Adipose tissue (tissue), 3 donors: ENCODE data around the gene SLC25A30. TPM values are rescaled to one million over a fixed set of nuclear protein-coding genes. Genes with fewer than 3 reads are reported as not detected.
"Not testable (repeated sequence)": the region's sequence is repeated elsewhere in the genome, so short reads cannot be mapped to it uniquely, and the experiment has no call there.

ENCODE experiments used
- H3K27ac ChIP-seq: one replicate; pipeline ENCODE4 v1.5.1; 2013; ENCODE audit warnings: low read depth, low read length
- WGBS, 3 donors: extraction: QIAGEN DNeasy Blood & Tissue Kit; methylation state at CpG; one replicate each; pipeline ENCODE4 v1.1.7; 2013; 5-methylcytosine and 5-hydroxymethylcytosine counted together
- polyA plus RNA-seq, 3 donors: library from polyadenylated mRNA; stranded (reverse); fragments of 200-250 nt; gene quantifications; one replicate each; pipeline ENCODE4 v1.2.3, GENCODE V29; 2013
- donor health status: healthy with polysubstance abuse.
- donor health status: Bipolar disorder and iron deficiency.
- donor health status: healthy.

Gene SLC25A30
- polyA plus RNA-seq, 3 donors: 3.3 to 14.1 (median 9.5) TPM

DNA sequence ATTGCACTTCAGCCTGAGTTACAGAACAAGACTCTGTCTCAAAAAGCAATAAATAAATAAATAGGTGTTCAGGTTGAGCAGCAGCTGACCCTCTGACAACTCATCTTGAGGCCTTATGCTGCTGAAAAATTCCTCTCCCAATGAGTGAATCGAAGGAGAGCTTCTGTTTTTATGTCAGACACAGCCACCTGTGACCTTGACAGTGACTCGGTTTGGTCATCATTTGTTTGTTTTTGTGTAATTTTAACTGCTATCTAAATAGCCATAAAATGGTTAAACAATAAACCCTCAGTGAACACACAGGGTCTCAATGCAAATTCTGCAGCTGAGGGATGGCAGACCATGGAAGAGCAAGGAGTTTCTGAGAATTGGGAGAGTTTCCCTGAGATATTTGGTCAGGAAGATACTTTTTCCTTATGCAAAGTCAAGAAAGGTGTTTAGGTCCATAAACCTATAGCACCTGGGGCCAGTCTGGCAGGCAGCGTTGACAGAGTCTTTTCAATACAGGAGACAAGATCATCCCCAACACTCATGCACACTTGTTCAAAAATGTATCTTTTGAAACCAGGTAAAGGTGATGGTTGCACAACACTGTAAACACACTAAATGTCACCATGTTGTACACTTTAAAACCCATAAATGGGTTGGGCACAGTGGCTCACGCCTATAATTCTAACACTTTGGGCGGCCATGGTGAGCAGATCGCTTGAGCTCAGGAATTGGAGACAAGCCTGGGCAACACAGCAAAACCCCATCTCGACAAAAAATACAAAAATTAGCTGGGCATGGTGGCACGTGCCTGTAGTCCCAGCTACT is 16.6 kb upstream of the SLC25A30 start:
- no peak overlapping the region for H3K27ac ChIP-seq
- WGBS, 3 donors: 78 to 90% (median 84%) methylated on average over 8 of the region's 8 CpGs

DNA sequence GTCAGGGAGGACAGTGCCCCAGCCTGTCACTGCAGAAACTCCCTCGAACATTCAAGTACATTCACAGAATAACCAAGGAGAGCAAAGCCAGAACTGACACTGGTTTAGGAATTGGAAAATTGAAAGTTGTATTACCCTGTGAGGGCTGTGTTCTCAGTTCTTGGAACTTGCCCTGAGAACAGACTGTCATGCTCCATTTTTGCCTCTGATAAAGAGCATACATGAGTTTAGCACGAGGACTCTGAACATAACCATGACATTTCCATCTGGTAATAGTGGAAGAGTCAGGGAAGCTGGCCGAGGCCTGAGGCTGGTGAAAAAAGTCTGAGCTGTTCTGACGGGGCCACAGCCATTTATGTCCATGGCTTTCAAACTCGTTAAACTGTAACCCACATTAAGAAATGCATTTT is 15.2 kb upstream of the SLC25A30 start:
- WGBS, 3 donors: 27 to 79% (median 71%) methylated on average over 5 of the region's 5 CpGs
- H3K27ac ChIP-seq: no peak overlapping the region

DNA sequence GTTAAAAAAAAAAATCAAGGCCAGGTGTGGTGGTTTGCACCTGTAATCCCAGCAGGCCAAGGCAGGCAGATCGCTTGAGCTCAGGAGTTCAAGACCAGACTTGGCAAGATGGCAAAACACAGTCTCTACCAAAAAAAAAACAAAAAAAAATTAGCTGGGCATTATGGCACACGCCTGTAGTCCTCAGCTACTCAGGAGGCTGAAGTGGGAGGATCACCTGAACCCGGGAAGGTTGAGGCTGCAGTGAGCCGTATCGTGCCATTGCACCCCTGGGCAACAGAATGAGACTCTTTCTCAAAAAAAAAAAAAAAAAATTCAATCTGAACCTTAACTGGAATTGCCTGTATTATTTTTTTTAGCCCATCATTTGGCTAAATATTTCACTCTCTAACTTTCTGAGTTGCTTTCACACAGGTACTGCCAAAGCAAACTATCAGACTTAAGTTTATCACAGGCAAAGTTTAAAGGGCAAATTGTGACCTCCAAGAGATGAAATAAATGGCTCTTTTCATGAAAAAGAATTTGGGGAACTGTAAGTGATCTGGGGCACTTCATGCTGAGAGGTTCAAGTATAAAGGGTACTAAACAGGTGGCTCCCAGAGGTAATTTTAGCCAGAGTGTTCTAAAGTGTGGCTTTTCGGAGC is 14.7 kb upstream of the SLC25A30 start:
- WGBS, 3 donors: 77 to 94% (median 91%) methylated on average over 6 of the region's 6 CpGs
- no peak overlapping the region for H3K27ac ChIP-seq

DNA sequence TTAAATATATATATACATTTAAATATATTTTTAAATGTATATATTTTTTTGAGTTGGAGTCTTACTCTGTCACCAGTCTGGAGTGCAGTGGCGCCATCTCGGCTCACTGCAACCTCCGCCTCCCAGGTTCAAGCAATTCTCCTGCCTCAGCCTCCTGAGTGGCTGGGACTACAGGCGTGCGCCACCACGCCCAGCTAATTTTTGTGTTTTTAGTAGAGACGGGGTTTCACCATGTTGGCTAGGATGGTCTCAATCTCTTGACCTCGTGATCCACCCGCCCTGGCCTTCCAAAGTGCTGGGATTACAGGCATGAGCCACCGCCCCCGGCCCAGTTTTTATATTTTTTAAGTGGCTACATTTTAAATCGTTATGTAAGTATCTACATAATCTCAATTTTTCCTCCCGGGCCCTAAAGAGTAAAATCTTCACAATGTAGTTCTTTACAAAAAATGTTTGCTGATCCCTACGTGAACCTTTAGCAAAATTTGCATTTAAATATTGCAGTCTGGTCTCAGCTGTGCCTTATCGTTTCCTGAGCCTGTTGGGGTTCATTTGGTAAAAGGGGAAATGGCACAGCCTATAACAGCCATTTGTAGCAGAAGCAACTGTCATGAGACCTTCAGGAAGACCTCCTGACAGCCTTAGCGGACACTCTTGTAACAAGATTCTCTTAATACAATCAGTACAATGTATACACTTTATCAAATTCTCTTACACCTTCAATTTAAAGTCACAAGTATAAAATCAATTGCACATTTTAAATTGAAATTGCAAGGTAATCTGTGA is 8.1 kb upstream of the SLC25A30 start:
- WGBS, 3 donors: 73 to 84% (median 78%) methylated on average over 16 of the region's 16 CpGs
- H3K27ac ChIP-seq: not testable (repeated sequence)

DNA sequence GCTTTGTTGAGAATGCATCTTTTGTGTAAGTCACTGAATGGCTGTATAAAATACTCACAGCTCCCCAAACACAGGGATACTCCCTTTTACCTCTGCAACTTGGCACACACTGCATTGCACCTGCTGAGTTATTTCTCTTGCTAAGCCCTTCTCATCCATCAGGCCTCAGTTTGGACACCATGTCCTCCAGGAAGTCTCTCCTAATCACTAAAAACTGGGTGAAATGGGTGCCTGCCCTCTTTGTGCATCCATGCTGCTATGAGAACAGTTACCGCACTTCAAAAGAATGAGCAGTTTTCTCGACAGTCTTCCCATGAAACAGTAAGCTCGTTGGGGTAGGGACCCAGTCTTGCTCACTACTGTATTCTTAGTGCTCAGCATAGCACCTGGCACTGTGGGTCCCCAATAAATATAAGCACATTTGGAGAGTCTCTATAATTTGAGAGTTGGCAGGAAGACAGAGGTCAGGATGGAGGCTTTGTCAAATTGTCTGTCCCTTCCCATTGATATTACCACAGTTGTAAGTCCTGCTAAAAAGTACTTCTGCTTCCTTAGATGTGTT is 4.6 kb upstream of the SLC25A30 start:
- WGBS, 3 donors: 73 to 79% (median 75%) methylated on average over 3 of the region's 3 CpGs
- no peak overlapping the region for H3K27ac ChIP-seq

DNA sequence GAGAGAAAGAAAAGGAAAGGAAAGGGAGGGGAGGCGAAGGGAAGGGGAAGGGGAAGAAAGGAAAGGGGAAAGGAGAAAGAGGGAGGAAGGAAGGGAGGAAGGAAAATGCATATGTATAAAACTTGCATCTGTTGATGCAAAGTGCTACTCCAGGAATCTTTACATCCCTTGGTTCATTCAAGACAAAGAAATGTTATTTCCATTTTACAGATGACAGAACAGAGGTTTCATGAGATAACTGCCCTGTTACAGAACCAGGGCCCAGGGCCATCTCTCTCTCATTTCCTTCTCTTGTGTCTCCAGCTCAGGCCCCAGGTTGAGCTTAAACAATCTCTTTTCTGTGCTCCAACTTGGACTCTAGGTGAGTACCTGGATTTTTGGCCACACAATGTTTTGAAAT is 1.8 kb upstream of the SLC25A30 start:
- H3K27ac ChIP-seq: no peak overlapping the region
- WGBS, 3 donors: 86 to 100% (median 93%) methylated on average over 1 of the region's 1 CpG

DNA sequence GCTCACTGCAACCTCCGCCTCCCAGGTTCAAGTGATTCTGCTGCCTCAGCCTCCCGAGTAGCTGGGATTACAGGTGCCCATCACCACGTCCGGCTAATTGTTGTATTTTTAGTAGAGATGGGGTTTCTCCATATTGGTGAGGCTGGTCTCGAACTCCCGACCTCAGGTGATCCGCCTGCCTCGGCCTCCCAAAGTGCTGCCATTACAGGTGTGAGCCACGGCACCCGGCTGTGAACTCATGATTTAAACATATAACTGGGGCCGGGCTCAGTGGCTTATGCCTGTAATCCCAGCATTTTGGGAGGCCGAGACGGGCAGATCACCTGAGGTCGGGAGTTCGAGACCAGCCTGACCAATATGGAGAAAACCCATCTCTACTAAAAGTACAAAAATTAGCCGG is 1.2 kb upstream of the SLC25A30 start:
- not testable (repeated sequence) for H3K27ac ChIP-seq
- WGBS, 3 donors: 96 to 98% (median 96%) methylated on average over 16 of the region's 16 CpGs

DNA sequence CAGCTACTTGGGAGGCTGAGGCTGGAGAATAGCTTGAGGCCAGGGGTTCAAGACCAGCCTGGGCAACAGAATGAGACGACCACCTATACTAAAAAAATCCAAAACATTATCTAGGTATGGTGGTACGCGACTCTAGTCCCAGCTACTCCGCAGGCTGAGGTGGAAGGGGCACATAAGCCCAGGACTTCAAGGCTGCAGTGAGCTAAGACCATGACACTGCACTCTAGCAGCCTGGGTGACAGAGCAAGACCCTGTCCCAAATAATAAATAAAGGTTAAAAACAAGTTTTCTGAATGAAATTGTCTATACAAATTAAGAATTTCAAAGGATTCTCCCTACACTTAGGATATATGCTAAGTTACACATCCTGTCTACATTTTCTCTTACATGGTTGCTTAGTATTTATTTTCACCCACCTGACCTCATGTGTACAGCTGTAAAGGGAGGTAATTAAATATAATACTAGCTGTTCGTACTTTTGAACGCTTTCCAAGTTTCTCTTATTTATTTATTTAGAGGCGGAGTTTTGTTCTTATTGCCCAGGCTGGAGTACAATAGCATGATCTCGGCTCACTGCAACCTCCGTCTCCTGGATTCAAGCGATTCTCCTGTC is 1.6 kb downstream of the SLC25A30 start:
- H3K27ac ChIP-seq: no peak overlapping the region
- 41 to 45% (median 44%) methylated on average over 10 of the region's 10 CpGs for WGBS, 3 donors

DNA sequence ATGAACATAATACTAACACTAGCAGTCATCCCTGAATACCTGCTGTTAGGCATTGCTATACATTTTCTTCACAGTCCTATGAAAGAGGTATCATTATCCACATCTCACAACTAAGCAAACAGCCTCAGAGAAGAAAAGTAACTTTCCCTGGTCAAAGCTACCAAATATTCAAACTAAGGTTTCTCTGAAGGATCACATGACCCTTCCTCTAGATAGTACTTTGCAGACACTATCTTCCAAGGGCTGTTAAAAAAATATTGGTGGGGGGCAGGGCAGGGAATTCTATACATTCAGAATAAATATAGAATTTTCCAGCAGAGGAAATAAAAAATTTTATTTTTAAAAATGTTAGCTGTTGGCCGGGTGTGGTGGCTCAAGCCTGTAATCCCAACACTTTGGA is 3.1 kb downstream of the SLC25A30 start:
- no peak overlapping the region for H3K27ac ChIP-seq
- 81 to 86% (median 82%) methylated on average over 1 of the region's 1 CpG for WGBS, 3 donors

DNA sequence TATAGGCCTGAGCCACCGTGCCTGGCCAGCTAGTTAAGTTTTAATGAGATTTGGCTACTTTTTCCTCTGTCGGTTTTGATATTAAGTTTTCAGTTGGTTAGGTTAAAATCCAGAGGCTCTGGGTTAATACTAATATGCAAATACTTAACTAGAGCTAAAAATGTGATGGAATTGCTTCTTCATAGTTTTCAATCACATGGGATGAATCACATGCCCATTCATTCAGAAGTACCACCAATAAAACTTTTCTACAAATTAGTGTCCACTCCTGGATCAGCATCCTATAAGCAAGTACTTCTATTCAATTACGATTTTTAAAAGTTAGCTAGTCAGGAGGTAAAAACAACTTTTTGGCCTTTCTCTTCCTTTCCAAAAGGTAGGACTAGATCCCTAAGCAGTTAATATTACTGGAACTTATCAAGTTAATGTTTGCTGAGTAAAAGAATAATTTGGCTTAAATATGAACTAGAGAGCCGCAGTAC is 4.3 kb downstream of the SLC25A30 start:
- WGBS, 3 donors: 36 to 77% (median 68%) methylated on average over 4 of the region's 4 CpGs
- no peak overlapping the region for H3K27ac ChIP-seq

DNA sequence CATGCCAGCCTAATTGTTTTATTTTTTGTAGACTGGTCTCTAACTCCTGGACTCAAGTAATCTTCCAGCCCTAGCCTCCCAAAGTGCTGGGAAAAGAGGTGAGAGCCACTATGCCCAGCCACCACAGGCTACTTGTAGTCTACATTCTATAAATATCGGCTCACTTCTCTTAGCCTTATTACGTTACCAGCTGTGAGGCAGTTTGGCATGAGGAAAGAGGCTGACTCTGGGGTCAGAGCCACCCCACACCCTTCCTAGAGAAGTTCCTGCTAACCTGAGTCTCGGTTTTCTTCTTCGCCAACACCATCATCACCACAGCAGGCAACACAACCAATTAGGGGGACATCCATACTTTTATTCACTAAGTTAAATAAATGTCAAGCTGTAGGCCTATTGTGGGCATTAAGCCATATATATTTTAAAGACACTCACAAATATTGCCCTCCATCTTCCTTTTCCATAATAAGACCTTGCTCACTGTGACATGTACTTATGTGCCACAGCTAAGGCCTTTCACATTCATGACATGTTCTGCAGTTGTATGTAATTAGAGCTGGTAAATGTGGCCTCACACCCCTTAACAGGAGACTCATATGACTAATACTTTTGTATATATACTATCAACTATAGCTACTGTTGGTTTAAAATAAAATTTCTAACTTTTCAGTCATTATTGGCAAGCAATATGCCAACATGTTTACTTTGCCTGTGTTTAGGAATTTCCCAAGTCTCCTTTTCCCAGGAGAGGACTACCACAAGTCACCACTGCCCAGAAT is 5.7 kb downstream of the SLC25A30 start:
- WGBS, 3 donors: 55 to 88% (median 62%) methylated on average over 4 of the region's 4 CpGs

DNA sequence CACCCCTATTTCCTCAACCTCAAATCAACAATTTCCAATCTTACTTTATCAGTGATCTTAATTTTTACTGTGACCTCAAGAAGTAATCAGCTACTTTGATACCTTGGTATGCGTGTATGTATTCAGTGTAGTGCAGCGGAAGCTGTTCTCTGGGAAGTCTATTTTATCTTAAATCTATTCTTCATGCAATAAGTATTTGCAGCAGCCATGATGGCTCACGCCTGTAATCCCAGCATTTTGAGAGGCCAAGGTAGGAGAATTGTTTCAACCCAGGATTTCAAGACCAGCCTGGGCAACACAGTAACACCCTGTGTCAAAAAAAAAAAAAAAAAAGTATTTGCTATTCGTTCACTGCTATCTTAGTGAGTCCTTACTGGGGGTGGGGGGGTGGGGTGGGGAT is 6.5 kb downstream of the SLC25A30 start:
- WGBS, 3 donors: 81 to 95% (median 83%) methylated on average over 4 of the region's 4 CpGs
- no peak overlapping the region for H3K27ac ChIP-seq

More for the DNA sequence above, 5.7 kb downstream of the SLC25A30 start:
- H3K27ac ChIP-seq: no peak overlapping the region

DNA sequence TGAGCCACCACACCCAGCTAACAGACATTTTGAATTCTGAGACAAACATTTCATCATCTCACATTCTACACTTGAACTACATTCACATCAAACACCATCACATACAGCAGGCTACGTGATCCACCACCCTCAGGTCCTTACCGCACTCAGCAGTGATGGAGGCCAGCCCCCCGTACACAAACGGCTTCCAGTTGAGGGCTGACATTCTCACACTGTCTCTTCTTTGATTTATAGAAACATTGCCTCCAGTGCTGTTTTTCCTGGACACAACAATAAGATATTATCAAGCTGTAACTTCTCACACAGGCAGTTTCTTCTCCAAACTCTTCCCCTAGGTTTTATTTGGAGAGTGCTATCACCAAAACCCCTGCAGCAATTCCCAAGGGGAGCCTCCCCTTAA is 7.0 kb downstream of the SLC25A30 start:
- 85 to 87% (median 85%) methylated on average over 4 of the region's 4 CpGs for WGBS, 3 donors
- no peak overlapping the region for H3K27ac ChIP-seq

DNA sequence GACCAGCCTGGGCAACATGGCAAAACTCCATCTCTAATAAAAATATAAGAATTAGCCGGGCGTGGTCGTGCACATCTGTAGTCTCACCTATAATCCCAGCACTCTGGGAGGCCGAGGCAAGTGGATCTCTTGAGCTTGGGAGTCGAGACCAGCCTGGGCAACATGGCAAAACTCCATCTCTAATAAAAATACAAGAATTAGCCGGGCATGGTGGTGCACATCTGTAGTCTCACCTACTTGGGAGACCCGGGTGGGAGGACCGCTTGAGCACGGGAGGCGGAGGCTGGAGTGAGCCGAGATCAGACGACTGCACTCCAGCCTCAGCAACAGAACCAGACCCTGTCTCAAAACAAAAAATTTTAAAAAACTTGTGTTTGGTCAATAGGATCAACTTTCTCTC is 7.7 kb downstream of the SLC25A30 start:
- WGBS, 3 donors: 95% methylated on average over 12 of the region's 12 CpGs
- no peak overlapping the region for H3K27ac ChIP-seq

DNA sequence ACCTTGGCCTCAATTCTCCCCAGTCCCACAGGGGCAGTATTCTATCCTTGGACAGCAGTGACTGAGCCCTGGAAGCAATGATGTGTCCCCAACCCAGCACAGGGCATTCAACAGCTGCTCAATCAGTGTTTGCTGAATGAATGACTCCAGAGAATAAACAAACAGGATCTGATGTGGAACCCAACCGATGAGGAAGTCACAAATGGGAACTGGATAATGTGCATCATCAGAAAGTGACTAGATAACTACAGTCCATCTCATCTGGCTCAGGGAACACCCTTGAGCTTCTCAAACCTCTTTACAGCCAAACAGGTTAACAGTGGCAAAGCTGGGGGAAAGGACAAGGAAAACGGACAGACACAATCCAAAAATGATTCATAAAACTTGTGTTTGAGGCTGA is 8.2 kb downstream of the SLC25A30 start:
- H3K27ac ChIP-seq: no peak overlapping the region
- WGBS, 3 donors: 59 to 70% (median 61%) methylated on average over 2 of the region's 2 CpGs

DNA sequence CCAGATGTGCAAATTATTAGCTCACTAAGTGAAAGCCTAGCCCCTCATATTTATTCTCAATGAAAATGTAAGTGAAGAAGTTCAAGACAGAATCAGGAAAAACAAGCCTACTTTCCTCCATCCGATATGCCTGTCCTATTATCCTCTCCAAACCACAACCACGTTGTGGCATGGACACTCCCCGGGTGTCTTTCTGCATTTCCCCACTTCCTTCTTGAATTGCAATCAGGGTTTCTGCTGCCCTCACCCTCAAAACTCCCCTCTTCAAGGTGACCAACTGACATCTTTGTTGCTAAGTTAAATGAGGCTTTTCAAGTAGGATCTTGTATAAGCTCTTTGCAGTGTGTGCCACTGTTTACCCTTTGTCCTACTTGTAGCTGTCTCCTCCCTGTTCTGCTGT is 11.8 kb downstream of the SLC25A30 start:
- WGBS, 3 donors: 37 to 84% (median 55%) methylated on average over 3 of the region's 3 CpGs
- H3K27ac ChIP-seq: no peak overlapping the region

DNA sequence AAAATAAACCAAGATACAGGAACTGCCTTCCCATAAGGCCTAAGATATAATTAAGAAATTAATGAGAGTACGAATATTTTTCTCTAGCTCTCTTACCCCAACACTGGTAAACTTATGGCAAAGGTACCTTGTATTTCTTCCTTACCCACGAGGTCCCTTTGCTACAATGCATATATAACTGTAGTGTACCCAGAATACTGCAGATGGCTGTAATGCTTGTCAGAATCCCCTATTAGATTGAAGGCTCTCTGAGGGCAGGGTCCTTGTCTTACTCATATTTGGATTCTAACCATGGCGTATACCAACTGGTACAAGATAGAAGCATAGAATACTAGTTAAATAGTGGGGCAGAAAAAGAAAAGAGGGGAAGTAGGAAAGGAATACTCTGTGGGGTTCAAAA is 15.1 kb downstream of the SLC25A30 start:
- H3K27ac ChIP-seq: no peak overlapping the region
- WGBS, 3 donors: 84 to 91% (median 87%) methylated on average over 3 of the region's 3 CpGs

DNA sequence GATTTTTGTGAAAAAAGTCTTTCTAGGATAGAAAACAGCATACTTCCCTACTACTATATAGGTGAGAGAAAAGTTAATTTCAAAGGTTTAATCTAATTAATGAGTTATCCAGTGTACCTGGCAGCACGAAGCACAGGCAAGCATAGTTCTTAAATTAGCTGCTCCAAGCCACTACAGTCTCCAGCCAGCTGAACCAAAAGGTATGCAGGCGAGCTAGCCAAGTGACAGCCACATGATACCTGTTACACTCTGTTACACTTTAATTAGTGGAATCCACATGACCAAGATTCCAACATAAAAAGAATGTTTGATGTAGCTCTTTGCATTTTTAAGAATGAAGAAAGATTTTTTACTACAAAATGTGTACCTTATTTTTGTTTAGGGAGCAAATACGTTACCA is 15.5 kb downstream of the SLC25A30 start:
- 68 to 83% (median 83%) methylated on average over 3 of the region's 3 CpGs for WGBS, 3 donors
- no peak overlapping the region for H3K27ac ChIP-seq
